Stimulated activated naive CD8-positive, alpha-beta T cell treated with anti-CD3 and anti-CD28 coated beads, Interleukin-15, amount 100 ng/mL, for 72 hours (primary cell): Measurements from ENCODE around the gene IL32.
"Not testable (repeated sequence)": the region's sequence is repeated elsewhere in the genome, so short reads cannot be mapped to it uniquely, and the experiment has no call there.

Experiments used
- ATAC-seq: fragments of 150-1000 bp; cut with Tn5 transposase; 2 replicates; pipeline ENCODE4 v1.10.0; 2021; ENCODE audit warnings: mild to moderate bottlenecking, moderate library complexity
- DNase-seq, 2 donors: peaks; one replicate each; pipeline ENCODE4 v3.0.0; 2021 to 2022
- H3K27ac Mint-ChIP-seq, 2 donors: one replicate each; pipeline ENCODE4 v1.8.0; 2022; ENCODE audit warnings: mild to moderate bottlenecking in 2 of 2, mixed read lengths in 2 of 2, moderate library complexity in 2 of 2
- H3K27me3 Mint-ChIP-seq: one replicate; pipeline ENCODE4 v1.8.0; 2022; ENCODE audit warnings: mixed read lengths
- H3K4me1 Mint-ChIP-seq: one replicate; pipeline ENCODE4 v1.8.0; 2022; ENCODE audit warnings: mild to moderate bottlenecking, mixed read lengths
- H3K4me3 Mint-ChIP-seq, 2 donors: one replicate each; pipeline ENCODE4 v1.8.0; 2022; ENCODE audit warnings: mild to moderate bottlenecking in 2 of 2, mixed read lengths in 2 of 2, moderate library complexity in 1 of 2
- H3K9me3 Mint-ChIP-seq, 2 donors: one replicate each; pipeline ENCODE4 v1.8.0; 2022; ENCODE audit warnings: mixed read lengths in 2 of 2

The IL32 gene

GRCh38 chr16:3070608-3071111 is 5.2 kb downstream of the IL32 start:
- Mint-ChIP-seq H3K9me3 (no peaks in the 10 kb centered on the region), H3K4me1 (peaks cover 84% of the 10 kb centered on the region), H3K27me3 (no peaks in the 10 kb centered on the region), H3K27ac (peak overlapping the region; percentile 75 to 91), H3K4me3 (peak overlapping the region in 1 of 2 donors; percentile 56)
- ATAC-seq, result no peak
- no peak for DNase-seq

GRCh38 chr16:3071655-3072054 is 6.2 kb downstream of the IL32 start:
- ATAC-seq (no peak), DNase-seq (no peak)
- Mint-ChIP-seq H3K9me3 (no peaks in the 10 kb centered on the region), H3K27ac (peak overlapping the region; percentile 50 to 92), H3K4me1 (peaks cover 94% of the 10 kb centered on the region), H3K4me3 (peak overlapping the region; percentile 42 to 49), H3K27me3 (no peaks in the 10 kb centered on the region)

GRCh38 chr16:3072148-3072547 is 6.7 kb downstream of the IL32 start:
- DNase-seq, result peak in 1 of 2 donors; percentile 48
- H3K9me3 Mint-ChIP-seq, H3K27me3 Mint-ChIP-seq: not testable (repeated sequence)
- ATAC-seq, result peak; percentile 26
- H3K4me1 Mint-ChIP-seq, result peaks cover 95% of the 10 kb centered on the region
- peak overlapping the region in 1 of 2 donors; percentile 42 for H3K4me3 Mint-ChIP-seq
- H3K27ac Mint-ChIP-seq, result peak overlapping the region in 1 of 2 donors; percentile 92

- Mint-ChIP-seq H3K27ac (peak overlapping the region; percentile 15 to 30), H3K4me3 (peak overlapping the region; percentile 85 to 87)
- DNase-seq, result peak in 1 of 2 donors; percentile 69
Observed at GRCh38 chr16:3072576-3073263, 7.3 kb downstream of the IL32 start.

GRCh38 chr16:3073448-3073847 is 8.0 kb downstream of the IL32 start:
- Mint-ChIP-seq H3K9me3 (no peaks in the 10 kb centered on the region), H3K27ac (peak overlapping the region; percentile 30 to 91), H3K27me3 (no peaks in the 10 kb centered on the region), H3K4me3 (peak overlapping the region; percentile 85 to 87), H3K4me1 (peaks cover 91% of the 10 kb centered on the region)
- no peak for DNase-seq
- no peak for ATAC-seq

More at GRCh38 chr16:3072576-3073263, 7.3 kb downstream of the IL32 start:
- H3K27me3 Mint-ChIP-seq, H3K9me3 Mint-ChIP-seq: not testable (repeated sequence)
- H3K4me1 Mint-ChIP-seq, result peaks cover 91% of the 10 kb centered on the region
- ATAC-seq, result peak; percentile 56

- peaks cover 80% of the 10 kb centered on the region for H3K4me1 Mint-ChIP-seq
- peak overlapping the region; percentile 91 to 99 for H3K27ac Mint-ChIP-seq
- DNase-seq, result peak; percentile 77 to 88
Observed at GRCh38 chr16:3074860-3075522, 9.6 kb downstream of the IL32 start.

GRCh38 chr16:3075523-3075915 is 10.1 kb downstream of the IL32 start:
- peak; percentile 24 for ATAC-seq
- H3K9me3 Mint-ChIP-seq, result peaks cover 7 to 8% of the 10 kb centered on the region in 2 donors
- H3K27me3 Mint-ChIP-seq, result no peaks in the 10 kb centered on the region
- peak overlapping the region; percentile 85 to 87 for H3K4me3 Mint-ChIP-seq
- H3K27ac Mint-ChIP-seq, result peak overlapping the region; percentile 91 to 99
- H3K4me1 Mint-ChIP-seq, result peaks cover 75% of the 10 kb centered on the region
- peak in 1 of 2 donors; percentile 42 for DNase-seq

More at GRCh38 chr16:3074860-3075522, 9.6 kb downstream of the IL32 start:
- H3K4me3 Mint-ChIP-seq, result peak overlapping the region; percentile 85 to 87
- peak; percentile 84 for ATAC-seq
- no peaks in the 10 kb centered on the region for H3K27me3 Mint-ChIP-seq
- H3K9me3 Mint-ChIP-seq, result peaks cover 5% of the 10 kb centered on the region in 2 donors

- peaks cover 75% of the 10 kb centered on the region for H3K4me1 Mint-ChIP-seq
- H3K27ac Mint-ChIP-seq, result peak overlapping the region; percentile 94 to 99
Observed at GRCh38 chr16:3075946-3076345, 10.5 kb downstream of the IL32 start.

GRCh38 chr16:3076577-3076976 is 11.1 kb downstream of the IL32 start:
- H3K27me3 Mint-ChIP-seq, result no peaks in the 10 kb centered on the region
- peaks cover 13 to 14% of the 10 kb centered on the region in 2 donors for H3K9me3 Mint-ChIP-seq
- DNase-seq, result no peak
- H3K4me3 Mint-ChIP-seq, result peak overlapping the region; percentile 85 to 87
- peaks cover 74% of the 10 kb centered on the region for H3K4me1 Mint-ChIP-seq
- no peak for ATAC-seq
- H3K27ac Mint-ChIP-seq, result peak overlapping the region; percentile 91 to 94

More at GRCh38 chr16:3075946-3076345, 10.5 kb downstream of the IL32 start:
- not testable (repeated sequence) for H3K27me3 Mint-ChIP-seq, DNase-seq, ATAC-seq
- peaks cover 11 to 12% of the 10 kb centered on the region in 2 donors for H3K9me3 Mint-ChIP-seq
- H3K4me3 Mint-ChIP-seq, result peak overlapping the region; percentile 85 to 87

GRCh38 chr16:3080024-3080423 is 14.6 kb downstream of the IL32 start:
- Mint-ChIP-seq H3K4me1 (peaks cover 45% of the 10 kb centered on the region), H3K27ac (peak overlapping the region in 1 of 2 donors; percentile 81), H3K27me3 (no peaks in the 10 kb centered on the region), H3K9me3 (peaks cover 13 to 14% of the 10 kb centered on the region in 2 donors), H3K4me3 (no peak overlapping the region)
- DNase-seq, result no peak
- no peak for ATAC-seq

- not testable (repeated sequence) for ATAC-seq, H3K27me3 Mint-ChIP-seq, H3K4me3 Mint-ChIP-seq, H3K27ac Mint-ChIP-seq, DNase-seq
- peaks cover 43% of the 10 kb centered on the region for H3K4me1 Mint-ChIP-seq
- peaks cover 13 to 14% of the 10 kb centered on the region in 2 donors for H3K9me3 Mint-ChIP-seq
Observed at GRCh38 chr16:3081957-3082356, 16.5 kb downstream of the IL32 start.

GRCh38 chr16:3083408-3083807 is 18.0 kb downstream of the IL32 start:
- not testable (repeated sequence) for H3K27ac Mint-ChIP-seq

GRCh38 chr16:3084491-3084890 is 19.1 kb downstream of the IL32 start:
- H3K9me3 Mint-ChIP-seq, result peaks cover 13 to 14% of the 10 kb centered on the region in 2 donors

More at GRCh38 chr16:3083408-3083807, 18.0 kb downstream of the IL32 start:
- H3K9me3 Mint-ChIP-seq, result peaks cover 13 to 14% of the 10 kb centered on the region in 2 donors
- H3K4me3 Mint-ChIP-seq, ATAC-seq, H3K27me3 Mint-ChIP-seq, DNase-seq: not testable (repeated sequence)
- H3K4me1 Mint-ChIP-seq, result peaks cover 48% of the 10 kb centered on the region

GRCh38 chr16:3084969-3085670 is 19.7 kb downstream of the IL32 start:
- peaks cover 7 to 8% of the 10 kb centered on the region in 2 donors for H3K9me3 Mint-ChIP-seq
- peaks cover 46% of the 10 kb centered on the region for H3K4me1 Mint-ChIP-seq
- H3K4me3 Mint-ChIP-seq, result no peak overlapping the region
- H3K27me3 Mint-ChIP-seq, result no peaks in the 10 kb centered on the region
- peak overlapping the region in 1 of 2 donors; percentile 15 for H3K27ac Mint-ChIP-seq
- DNase-seq (no peak), ATAC-seq (no peak)

More at GRCh38 chr16:3084491-3084890, 19.1 kb downstream of the IL32 start:
- ATAC-seq (no peak), DNase-seq (no peak)
- H3K27me3 Mint-ChIP-seq, result no peaks in the 10 kb centered on the region
- H3K27ac Mint-ChIP-seq, result no peak overlapping the region
- peaks cover 46% of the 10 kb centered on the region for H3K4me1 Mint-ChIP-seq
- no peak overlapping the region for H3K4me3 Mint-ChIP-seq
